HepG2 (cell line): ENCODE data around the gene POLR1E. TPM values are rescaled to one million over a fixed set of nuclear protein-coding genes. Genes with fewer than 3 reads are reported as not detected.

ENCODE experiments used
- ASH2L ChIP-seq: fragments of 300-600, 200-600 bp; sonication (generic); IDR thresholded peaks from 2 replicates; pipeline ENCODE4 v1.7.0; 2017; ENCODE audit warnings: low read depth, mild to moderate bottlenecking, moderate library complexity, mixed read lengths, low read length; ENCODE audit not compliant: insufficient read length
- CHD4 ChIP-seq: fragments of 200-600 bp; sonication (generic); IDR thresholded peaks from 2 replicates; pipeline ENCODE4 v1.7.0; 2017; ENCODE audit warnings: mild to moderate bottlenecking, low read length, borderline replicate concordance
- CREBL2 ChIP-seq: sonication (generic); formaldehyde crosslinking; IDR thresholded peaks from 2 replicates; pipeline ENCODE4 v1.8.1; 2023; ENCODE audit warnings: missing genetic modification reagents, mild to moderate bottlenecking, borderline replicate concordance
- FOXK2 ChIP-seq: fragments of 450-650 bp; IDR thresholded peaks from 2 replicates; pipeline ENCODE4 v1.6.1; 2016
- PCBP1 ChIP-seq: fragments of 200-400 bp; formaldehyde crosslinking; IDR thresholded peaks from 2 replicates; pipeline ENCODE4 v1.6.1; 2017; ENCODE audit warnings: mild to moderate bottlenecking, low read depth, low read length, borderline replicate concordance
- RAD51 ChIP-seq: fragments of 450-650 bp; IDR thresholded peaks from 2 replicates; pipeline ENCODE4 v1.6.1; 2016; ENCODE audit warnings: borderline replicate concordance
- SMAD3 ChIP-seq: sonication (generic); formaldehyde crosslinking; IDR thresholded peaks from 2 replicates; pipeline ENCODE4 v1.4.0; 2020; ENCODE audit warnings: missing genetic modification reagents
- SP2 ChIP-seq: sonication (generic); formaldehyde crosslinking; IDR thresholded peaks from 2 replicates; pipeline ENCODE4 v1.5.1; 2020; ENCODE audit warnings: mild to moderate bottlenecking, missing genetic modification reagents
- SRY ChIP-seq: sonication (generic); formaldehyde crosslinking; IDR thresholded peaks from 2 replicates; pipeline ENCODE4 v1.8.0; 2022; ENCODE audit warnings: mild to moderate bottlenecking, missing genetic modification reagents
- TCF12 ChIP-seq, 2 experiments: fragments of 450-650 bp in 1 of 2; sonication (generic) in 1 of 2; formaldehyde crosslinking in 1 of 2; IDR thresholded peaks; 2 replicates each; pipeline versions ENCODE4 v1.6.1 to v1.8.0; 2017 to 2022; ENCODE audit warnings: antibody characterized with exemption in 1 of 2, mild to moderate bottlenecking in 1 of 2, missing genetic modification reagents in 1 of 2, moderate library complexity in 1 of 2
- TEAD3 ChIP-seq: optimal IDR thresholded peaks from 2 replicates; pipeline ENCODE3; 2016; ENCODE audit warnings: borderline replicate concordance
- TFDP1 ChIP-seq: IDR thresholded peaks from 2 replicates; pipeline ENCODE4 v1.6.1; 2016; ENCODE audit warnings: missing compliant biosample characterization, missing genetic modification reagents, borderline replicate concordance
- XRCC5 ChIP-seq: fragments of 200-400 bp; formaldehyde crosslinking; optimal IDR thresholded peaks from 2 replicates; pipeline ENCODE3; 2017; ENCODE audit warnings: mild to moderate bottlenecking, low read length
- ZBTB37 ChIP-seq: sonication (generic); formaldehyde crosslinking; IDR thresholded peaks from 2 replicates; pipeline ENCODE4 v1.4.0; 2020; ENCODE audit warnings: mild to moderate bottlenecking, missing genetic modification reagents
- ZMYM4 ChIP-seq: sonication (generic); formaldehyde crosslinking; IDR thresholded peaks from 2 replicates; pipeline ENCODE4 v1.8.1; 2023; ENCODE audit warnings: mild to moderate bottlenecking, missing genetic modification reagents
- ZNF136 ChIP-seq: sonication (generic); formaldehyde crosslinking; IDR thresholded peaks from 2 replicates; pipeline ENCODE4 v1.8.1; 2022; ENCODE audit warnings: low read depth, mild to moderate bottlenecking, moderate library complexity, missing genetic modification reagents
- ZNF263 ChIP-seq: sonication (generic); formaldehyde crosslinking; IDR thresholded peaks from 2 replicates; pipeline ENCODE4 v1.4.0; 2020; ENCODE audit warnings: missing genetic modification reagents
- ZNF598 ChIP-seq: sonication (generic); formaldehyde crosslinking; IDR thresholded peaks from 2 replicates; pipeline ENCODE4 v1.5.1; 2020; ENCODE audit warnings: mild to moderate bottlenecking, missing genetic modification reagents, borderline replicate concordance
- polyA plus RNA-seq, 8 experiments: library from polyadenylated mRNA; depleted of rRNA in 3 of 8; stranded (reverse) in 7 of 8; unstranded in 1 of 8; fragments of >200 nt; fragmentation: Illumina TruSeq in 4 of 8; extraction: Trizol in 4 of 8; gene quantifications; 2 replicates each; pipeline versions ENCODE4 v1.2.1 to v1.2.3, GENCODE V29; 2011 to 2016; ENCODE audit warnings: low read depth in 4 of 8, missing spikeins in 1 of 8, mixed read lengths in 1 of 8; ENCODE audit not compliant: insufficient read depth in 1 of 8
- total RNA-seq, 5 experiments: library from RNA; depleted of rRNA; stranded (reverse); fragments of >200 nt; fragmentation: Illumina TruSeq; extraction: Trizol; gene quantifications; 2 replicates each; pipeline ENCODE4 v1.2.3, GENCODE V29; 2016; ENCODE audit warnings: low read depth in 1 of 5
- TF ChIP-seq, protein P1 (sequence below): sonication (generic); formaldehyde crosslinking; IDR thresholded peaks from 2 replicates; pipeline ENCODE4 v1.4.0; 2020; ENCODE audit warnings: missing genetic modification reagents, low read depth, mild to moderate bottlenecking, borderline replicate concordance
- TF ChIP-seq, protein P2 (sequence below): IDR thresholded peaks from 2 replicates; pipeline ENCODE4 v1.6.1; 2012; ENCODE audit warnings: low read length, improper control_type of control experiment

Gene POLR1E
- total and polyA plus RNA-seq, 2 of the 13 experiments (the other 11 are each of a cell fraction or from before 2014, with no cell fraction given) = 23.0 to 37.8 TPM

DNA sequence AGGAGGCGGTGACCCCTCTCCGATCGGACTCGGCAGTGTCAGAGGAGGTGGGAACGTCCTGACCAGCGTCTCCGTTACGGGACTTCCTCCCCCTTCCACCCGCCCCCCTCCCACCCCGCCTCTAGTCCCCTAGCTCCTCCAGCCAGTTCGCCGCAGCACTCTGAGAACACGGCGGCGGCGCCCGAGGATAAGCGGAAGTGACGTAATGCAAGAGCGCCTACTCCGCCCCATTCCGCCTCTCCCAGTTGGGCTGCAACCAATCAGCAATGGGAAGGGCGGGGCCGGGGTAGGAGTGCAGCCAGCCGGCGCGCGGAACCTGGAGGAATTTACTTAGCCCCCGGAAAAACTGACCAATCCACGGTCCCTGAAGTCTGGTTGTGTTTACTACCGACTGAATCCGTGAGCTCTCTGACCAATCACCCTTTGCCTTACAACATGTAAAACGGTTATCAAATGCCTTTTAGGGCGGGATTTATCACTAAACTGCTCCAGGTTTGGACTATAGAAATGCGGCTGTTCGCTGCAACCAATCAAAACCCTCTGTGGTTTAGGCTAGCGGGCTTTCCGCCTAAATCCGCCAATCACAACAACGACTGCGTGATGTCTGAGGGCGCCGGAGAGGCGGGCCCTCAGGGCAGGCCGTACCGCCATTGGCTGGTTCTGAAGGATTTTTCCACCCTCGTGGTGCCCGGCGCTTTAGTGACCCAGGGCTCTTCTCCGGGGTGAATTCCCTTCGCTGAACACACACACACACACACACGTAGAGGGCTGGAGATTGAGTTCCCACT lies 20.3 kb upstream of the POLR1E start, which contains the start of gene ZBTB5 (continued):
- TF ChIP-seq, protein P1, sequence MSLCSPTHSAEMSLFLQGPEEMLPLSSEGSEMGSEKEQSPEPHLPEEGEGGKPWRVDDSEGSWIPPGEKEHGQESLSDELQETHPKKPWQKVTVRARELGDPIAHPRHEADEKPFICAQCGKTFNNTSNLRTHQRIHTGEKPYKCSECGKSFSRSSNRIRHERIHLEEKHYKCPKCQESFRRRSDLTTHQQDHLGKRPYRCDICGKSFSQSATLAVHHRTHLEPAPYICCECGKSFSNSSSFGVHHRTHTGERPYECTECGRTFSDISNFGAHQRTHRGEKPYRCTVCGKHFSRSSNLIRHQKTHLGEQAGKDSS (CRISPR knock-in tag) = 0 out of 2 replicates have a peak, but pooled peaks have one; percentile 5
- peak; percentile 88 for TF ChIP-seq SP2 (CRISPR knock-in tag)
- TF ChIP-seq CHD4 = no peak; the same call in 1 of the 2 replicates
- no peak for TF ChIP-seq SRY (CRISPR knock-in tag)
- no peak for TF ChIP-seq CREBL2 (CRISPR knock-in tag)
- no peak for TF ChIP-seq RAD51
- TF ChIP-seq ZNF136 (CRISPR knock-in tag) = peak; percentile 40; the same call in 1 of the 2 replicates
- no peak for TF ChIP-seq TCF12 (IDR thresholded peaks at IDR 0.05)
- no peak for TF ChIP-seq TCF12 (CRISPR knock-in tag; IDR thresholded peaks at IDR 0.05)
- peak; percentile 61; the same call in 1 of the 2 replicates for TF ChIP-seq FOXK2
- TF ChIP-seq PCBP1 = peak; percentile 12; the same call in 1 of the 2 replicates
- TF ChIP-seq TFDP1 (CRISPR knock-in tag) = 0 out of 2 replicates have a peak, but pooled peaks have one; percentile 42
- TF ChIP-seq XRCC5 = peak; percentile 18
- TF ChIP-seq, protein P2, sequence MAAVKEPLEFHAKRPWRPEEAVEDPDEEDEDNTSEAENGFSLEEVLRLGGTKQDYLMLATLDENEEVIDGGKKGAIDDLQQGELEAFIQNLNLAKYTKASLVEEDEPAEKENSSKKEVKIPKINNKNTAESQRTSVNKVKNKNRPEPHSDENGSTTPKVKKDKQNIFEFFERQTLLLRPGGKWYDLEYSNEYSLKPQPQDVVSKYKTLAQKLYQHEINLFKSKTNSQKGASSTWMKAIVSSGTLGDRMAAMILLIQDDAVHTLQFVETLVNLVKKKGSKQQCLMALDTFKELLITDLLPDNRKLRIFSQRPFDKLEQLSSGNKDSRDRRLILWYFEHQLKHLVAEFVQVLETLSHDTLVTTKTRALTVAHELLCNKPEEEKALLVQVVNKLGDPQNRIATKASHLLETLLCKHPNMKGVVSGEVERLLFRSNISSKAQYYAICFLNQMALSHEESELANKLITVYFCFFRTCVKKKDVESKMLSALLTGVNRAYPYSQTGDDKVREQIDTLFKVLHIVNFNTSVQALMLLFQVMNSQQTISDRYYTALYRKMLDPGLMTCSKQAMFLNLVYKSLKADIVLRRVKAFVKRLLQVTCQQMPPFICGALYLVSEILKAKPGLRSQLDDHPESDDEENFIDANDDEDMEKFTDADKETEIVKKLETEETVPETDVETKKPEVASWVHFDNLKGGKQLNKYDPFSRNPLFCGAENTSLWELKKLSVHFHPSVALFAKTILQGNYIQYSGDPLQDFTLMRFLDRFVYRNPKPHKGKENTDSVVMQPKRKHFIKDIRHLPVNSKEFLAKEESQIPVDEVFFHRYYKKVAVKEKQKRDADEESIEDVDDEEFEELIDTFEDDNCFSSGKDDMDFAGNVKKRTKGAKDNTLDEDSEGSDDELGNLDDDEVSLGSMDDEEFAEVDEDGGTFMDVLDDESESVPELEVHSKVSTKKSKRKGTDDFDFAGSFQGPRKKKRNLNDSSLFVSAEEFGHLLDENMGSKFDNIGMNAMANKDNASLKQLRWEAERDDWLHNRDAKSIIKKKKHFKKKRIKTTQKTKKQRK = peak; percentile 73
- TF ChIP-seq ZNF598 = peak; percentile 52; the same call in 1 of the 2 replicates
- peak; percentile 58 for TF ChIP-seq TEAD3
- TF ChIP-seq ZMYM4 = peak; percentile 67
- peak; percentile 29; the same call in 1 of the 2 replicates for TF ChIP-seq SMAD3
- no peak for TF ChIP-seq ZNF263 (CRISPR knock-in tag)
- peak; percentile 1 for TF ChIP-seq ASH2L
- no peak for TF ChIP-seq ZBTB37 (CRISPR knock-in tag)
